ENCODE measurements around the gene CLDN6.

The CLDN6 gene

DNA sequence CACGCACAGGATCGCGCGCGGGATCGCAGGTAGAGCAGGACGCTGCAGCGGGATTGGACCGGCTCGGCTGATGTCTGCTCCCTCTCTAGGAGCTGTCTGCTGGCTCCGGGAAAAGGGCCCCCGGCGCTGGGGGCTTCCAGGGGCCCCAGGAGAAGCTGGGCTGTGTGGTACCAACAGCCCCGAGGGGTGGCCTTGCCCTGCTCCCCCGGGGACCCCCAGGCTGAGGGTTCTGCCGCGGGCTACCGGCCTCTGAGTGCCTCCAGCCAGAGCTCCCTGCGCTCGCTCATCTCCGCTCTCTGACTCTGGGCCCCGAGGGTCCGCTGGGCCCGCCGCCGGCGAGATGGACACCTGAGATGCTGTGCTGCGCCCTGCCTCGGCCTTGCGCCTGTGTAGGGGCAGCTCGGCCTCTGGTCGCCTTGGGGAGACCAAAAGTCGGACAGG is 50.2 kb downstream of the CLDN6 start:
- in situ Hi-C loops (cut with HindIII; ENCODE audit: low pct_ligation_motif_present, low pct_unique_long_range_greater_than_20kb, low sequenced_read_pairs), result no loop called here
- DNase-seq, result no peak

GRCh38 chr16:2967211-2967631 is 50.8 kb downstream of the CLDN6 start:
- DNase-seq, result no peak
- in situ Hi-C loops (cut with HindIII; ENCODE audit: low pct_ligation_motif_present, low pct_unique_long_range_greater_than_20kb, low sequenced_read_pairs), result no loop called here

DNA sequence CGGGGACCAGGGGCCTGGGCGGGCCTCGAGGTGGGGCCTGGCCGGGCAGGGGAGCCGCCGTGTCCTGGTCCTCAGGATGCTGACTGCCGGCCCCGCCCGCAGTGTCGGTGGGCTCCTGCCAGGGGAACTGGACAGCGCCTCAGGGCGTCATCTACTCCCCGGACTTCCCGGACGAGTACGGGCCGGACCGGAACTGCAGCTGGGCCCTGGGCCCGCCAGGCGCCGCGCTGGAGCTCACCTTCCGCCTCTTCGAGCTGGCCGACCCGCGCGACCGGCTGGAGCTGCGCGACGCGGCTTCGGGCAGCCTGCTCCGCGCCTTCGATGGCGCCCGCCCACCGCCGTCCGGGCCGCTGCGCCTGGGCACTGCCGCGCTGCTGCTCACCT is 51.2 kb downstream of the CLDN6 start:
- in situ Hi-C loops (cut with HindIII; ENCODE audit: low pct_ligation_motif_present, low pct_unique_long_range_greater_than_20kb, low sequenced_read_pairs), result no loop called here
- no peak for DNase-seq

DNA sequence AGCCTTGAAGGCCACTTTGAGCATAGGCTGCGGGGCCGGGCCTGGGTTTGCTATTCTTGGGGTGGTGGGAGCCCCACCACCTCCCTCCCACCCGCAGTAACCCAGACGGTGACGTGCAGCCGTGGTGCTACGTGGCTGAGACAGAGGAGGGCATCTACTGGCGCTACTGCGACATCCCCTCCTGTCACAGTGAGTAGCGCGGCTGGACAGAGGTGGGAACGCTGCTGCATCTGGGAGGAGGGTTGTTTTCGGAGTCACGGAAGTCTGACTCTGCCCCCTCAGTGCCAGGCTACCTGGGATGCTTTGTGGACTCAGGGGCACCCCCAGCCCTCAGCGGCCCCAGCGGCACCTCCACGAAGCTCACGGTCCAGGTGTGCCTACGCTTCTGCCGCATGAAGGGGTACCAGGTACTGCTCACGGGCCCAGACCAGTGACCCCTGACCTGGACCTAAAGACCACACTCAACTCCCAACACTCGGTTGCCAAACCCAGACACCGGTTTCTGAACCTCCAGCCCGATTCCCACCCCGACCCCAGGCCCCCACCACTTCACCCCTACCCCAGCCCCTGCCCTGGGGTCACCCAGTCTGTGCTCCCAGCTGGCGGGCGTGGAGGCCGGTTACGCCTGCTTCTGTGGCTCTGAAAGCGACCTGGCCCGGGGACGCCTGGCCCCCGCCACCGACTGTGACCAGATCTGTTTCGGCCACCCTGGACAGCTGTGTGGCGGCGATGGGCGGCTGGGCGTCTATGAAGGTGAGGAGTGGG is 51.8 kb downstream of the CLDN6 start:
- no peak for DNase-seq
- in situ Hi-C loops (cut with HindIII; ENCODE audit: low pct_ligation_motif_present, low pct_unique_long_range_greater_than_20kb, low sequenced_read_pairs), result no loop called here

Measured in ACHN (cell line).